GM23338 (cell line): ENCODE measurements around the gene PPP2R2B. TPM values are rescaled to one million over a fixed set of nuclear protein-coding genes. Genes with fewer than 3 reads are reported as not detected.

Experiments
- ATAC-seq: fragments of 200-7000 bp; cut with Tn5 transposase; 3 replicates; pipeline ENCODE4 v1.9.1; 2020
- DNase-seq: peaks from one replicate; pipeline ENCODE4 v3.0.0-alpha.2; 2015; ENCODE audit warnings: low spot score
- H2AFZ ChIP-seq: fragments of 200-600 bp; sonication (generic); 2 replicates; pipeline ENCODE4 v1.8.0; 2016; ENCODE audit warnings: antibody characterized with exemption, mild to moderate bottlenecking, moderate library complexity
- H3F3A ChIP-seq: fragments of 200-600 bp; sonication (generic); replicated peaks from 2 replicates; pipeline ENCODE4 v1.8.0; 2017; ENCODE audit warnings: antibody characterized with exemption, mixed run types, low read depth
- H3K27ac ChIP-seq: fragments of 200-600 bp; sonication (generic); 2 replicates; pipeline ENCODE4 v1.6.1; 2016; ENCODE audit warnings: low read depth
- H3K27me3 ChIP-seq: fragments of 200-600 bp; sonication (generic); 2 replicates; pipeline ENCODE4 v1.8.0; 2016; ENCODE audit warnings: mild to moderate bottlenecking, mixed run types, moderate library complexity; ENCODE audit not compliant: insufficient read depth
- H3K36me3 ChIP-seq: fragments of 200-600 bp; sonication (generic); 2 replicates; pipeline ENCODE4 v1.8.0; 2016; ENCODE audit warnings: mild to moderate bottlenecking; ENCODE audit not compliant: insufficient read depth
- H3K4me1 ChIP-seq: fragments of 200-600 bp; sonication (generic); 2 replicates; pipeline ENCODE4 v1.8.0; 2016; ENCODE audit warnings: mild to moderate bottlenecking, moderate library complexity; ENCODE audit not compliant: insufficient read depth
- H3K4me2 ChIP-seq: fragments of 200-600 bp; sonication (generic); 2 replicates; pipeline ENCODE4 v1.7.1; 2017; ENCODE audit warnings: mixed run types
- H3K4me3 ChIP-seq: fragments of 200-600 bp; sonication (generic); 2 replicates; pipeline ENCODE4 v1.6.1; 2016; ENCODE audit warnings: mixed run types
- H3K79me2 ChIP-seq: fragments of 200-600 bp; sonication (generic); replicated peaks from 2 replicates; pipeline ENCODE4 v1.8.0; 2017; ENCODE audit warnings: mild to moderate bottlenecking; ENCODE audit not compliant: insufficient read depth
- H3K9me2 ChIP-seq: fragments of 200-600 bp; sonication (generic); 2 replicates; pipeline ENCODE4 v1.8.0; 2017; ENCODE audit not compliant: insufficient read depth
- H4K20me1 ChIP-seq: fragments of 200-600 bp; sonication (generic); replicated peaks from 2 replicates; pipeline ENCODE4 v1.8.0; 2017; ENCODE audit warnings: mild to moderate bottlenecking; ENCODE audit not compliant: insufficient read depth
- H3K27ac Mint-ChIP-seq: 2 replicates; pipeline ENCODE4 v1.8.0; 2020; ENCODE audit warnings: inconsistent platforms, mild to moderate bottlenecking, moderate library complexity, mixed read lengths
- H3K27me3 Mint-ChIP-seq: 3 replicates; pipeline ENCODE4 v1.8.0; 2022; ENCODE audit warnings: low read depth, mild to moderate bottlenecking, moderate library complexity, mixed read lengths, inconsistent platforms; ENCODE audit not compliant: insufficient read depth, poor library complexity
- H3K36me3 Mint-ChIP-seq: 3 replicates; pipeline ENCODE4 v1.8.0; 2021; ENCODE audit warnings: low read depth, mild to moderate bottlenecking, inconsistent platforms, moderate library complexity, mixed read lengths
- H3K4me1 Mint-ChIP-seq: 3 replicates; pipeline ENCODE4 v1.8.0; 2020; ENCODE audit warnings: mild to moderate bottlenecking, inconsistent platforms, mixed read lengths
- H3K4me3 Mint-ChIP-seq: 3 replicates; pipeline ENCODE4 v1.8.0; 2021; ENCODE audit warnings: moderate library complexity, mild to moderate bottlenecking, inconsistent platforms, mixed read lengths
- H3K9me3 Mint-ChIP-seq: 3 replicates; pipeline ENCODE4 v1.8.0; 2020; ENCODE audit warnings: moderate library complexity, mild to moderate bottlenecking, inconsistent platforms, mixed read lengths
- ETS1 ChIP-seq: IDR thresholded peaks from 2 replicates; pipeline ENCODE4 v1.6.1; 2016; ENCODE audit warnings: antibody characterized with exemption
- EZH2 ChIP-seq: fragments of 200-600 bp; sonication (generic); IDR thresholded peaks from one replicate; pipeline ENCODE4 v1.8.0; 2017; ENCODE audit warnings: antibody characterized with exemption, mild to moderate bottlenecking, low read depth; ENCODE audit not compliant: unreplicated experiment
- EZH2phosphoT487 ChIP-seq: fragments of 200-600 bp; sonication (generic); IDR thresholded peaks from one replicate; pipeline ENCODE4 v1.8.1; 2018; ENCODE audit warnings: antibody characterized with exemption; ENCODE audit not compliant: unreplicated experiment
- NANOG ChIP-seq: IDR thresholded peaks from 2 replicates; pipeline ENCODE4 v1.6.1; 2016; ENCODE audit warnings: antibody characterized with exemption, borderline replicate concordance
- POLR2AphosphoS5 ChIP-seq: IDR thresholded peaks from 2 replicates; pipeline ENCODE4 v1.6.1; 2016; ENCODE audit warnings: antibody characterized with exemption, low read depth
- STAT1 ChIP-seq: IDR thresholded peaks from one replicate; pipeline ENCODE4 v1.6.1; 2016; ENCODE audit warnings: antibody characterized with exemption; ENCODE audit not compliant: unreplicated experiment
- ZNF114 ChIP-seq: fragments of 250-450 bp; sonication (Bioruptor Pico); IDR thresholded peaks from 2 replicates; pipeline ENCODE4 v1.5.0; 2020; ENCODE audit warnings: mild to moderate bottlenecking, moderate library complexity
- ZNF331 ChIP-seq: fragments of 250-450 bp; sonication (Bioruptor Pico); IDR thresholded peaks from 2 replicates; pipeline ENCODE4 v1.5.0; 2020; ENCODE audit warnings: low read depth, mild to moderate bottlenecking, moderate library complexity
- ZNF462 ChIP-seq: fragments of 250-450 bp; sonication (Bioruptor Pico); IDR thresholded peaks from 2 replicates; pipeline ENCODE4 v1.5.0; 2020; ENCODE audit warnings: mild to moderate bottlenecking, moderate library complexity
- polyA plus RNA-seq: library from polyadenylated mRNA; unstranded; fragments of >200 nt; fragmentation: Nextera tagmentation; extraction: Ambion mirVana; gene quantifications from 2 replicates; pipeline ENCODE4 v1.2.1, GENCODE V29; 2016
- total RNA-seq: library from RNA; depleted of rRNA; stranded (reverse); fragments of >200 nt; shearing (Covaris generic); gene quantifications from 2 replicates; pipeline ENCODE4 v1.2.3, GENCODE V29; 2014
- TF ChIP-seq, protein P1 (sequence below), 2 experiments: fragments of 200-600 bp in 1 of 2; sonication (generic) in 1 of 2; conservative IDR thresholded peaks; 2 replicates each; pipeline versions ENCODE4 v1.5.1 to v1.6.1; 2016 to 2017; ENCODE audit warnings: antibody characterized with exemption in 2 of 2, low read depth in 2 of 2, mild to moderate bottlenecking in 2 of 2, moderate library complexity in 1 of 2

The PPP2R2B gene
- total and polyA plus RNA-seq, 2 experiments from 2014 or later: 21.3 to 33.9 TPM

- no peaks in the 10 kb centered on the region for H3K79me2 ChIP-seq
- H4K20me1 ChIP-seq: no peaks in the 10 kb centered on the region
- Mint-ChIP-seq H3K36me3 (no peaks in the 10 kb centered on the region), H3K27me3 (peaks cover 4% of the 10 kb centered on the region), H3K4me3 (no peak overlapping the region), H3K27ac (no peak overlapping the region), H3K4me1 (peaks cover 34% of the 10 kb centered on the region), H3K9me3 (0 out of 3 replicates have a peak, but pooled peaks cover 4% of the 10 kb centered on the region)
- DNase-seq: no peak
- no peak overlapping the region for H2AFZ ChIP-seq
- H3K4me1 ChIP-seq: peaks cover 32% of the 10 kb centered on the region
- no peak overlapping the region for H3K4me2 ChIP-seq
- no peak overlapping the region for H3K27ac ChIP-seq
- H3F3A ChIP-seq: no peaks in the 10 kb centered on the region
- H3K9me2 ChIP-seq: no peaks in the 10 kb centered on the region
- H3K4me3 ChIP-seq: no peak overlapping the region
- TF ChIP-seq ZNF462 (CRISPR knock-in tag): no peak
- no peak for TF ChIP-seq EZH2phosphoT487
- no peak for TF ChIP-seq ZNF331
- no peak for TF ChIP-seq ETS1
- TF ChIP-seq POLR2AphosphoS5: no peak
- no peak for TF ChIP-seq EZH2
- TF ChIP-seq NANOG: no peak
- TF ChIP-seq, protein P1, sequence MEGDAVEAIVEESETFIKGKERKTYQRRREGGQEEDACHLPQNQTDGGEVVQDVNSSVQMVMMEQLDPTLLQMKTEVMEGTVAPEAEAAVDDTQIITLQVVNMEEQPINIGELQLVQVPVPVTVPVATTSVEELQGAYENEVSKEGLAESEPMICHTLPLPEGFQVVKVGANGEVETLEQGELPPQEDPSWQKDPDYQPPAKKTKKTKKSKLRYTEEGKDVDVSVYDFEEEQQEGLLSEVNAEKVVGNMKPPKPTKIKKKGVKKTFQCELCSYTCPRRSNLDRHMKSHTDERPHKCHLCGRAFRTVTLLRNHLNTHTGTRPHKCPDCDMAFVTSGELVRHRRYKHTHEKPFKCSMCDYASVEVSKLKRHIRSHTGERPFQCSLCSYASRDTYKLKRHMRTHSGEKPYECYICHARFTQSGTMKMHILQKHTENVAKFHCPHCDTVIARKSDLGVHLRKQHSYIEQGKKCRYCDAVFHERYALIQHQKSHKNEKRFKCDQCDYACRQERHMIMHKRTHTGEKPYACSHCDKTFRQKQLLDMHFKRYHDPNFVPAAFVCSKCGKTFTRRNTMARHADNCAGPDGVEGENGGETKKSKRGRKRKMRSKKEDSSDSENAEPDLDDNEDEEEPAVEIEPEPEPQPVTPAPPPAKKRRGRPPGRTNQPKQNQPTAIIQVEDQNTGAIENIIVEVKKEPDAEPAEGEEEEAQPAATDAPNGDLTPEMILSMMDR (conservative IDR thresholded peaks at IDR 0.05; ENCODE audit: low read depth in 2 of 2): no peak
- no peak for TF ChIP-seq STAT1
- TF ChIP-seq ZNF114 (CRISPR knock-in tag): no peak
- no peak for ATAC-seq
- no peaks in the 10 kb centered on the region for H3K27me3 ChIP-seq
- no peaks in the 10 kb centered on the region for H3K36me3 ChIP-seq
Observed at GRCh38 chr5:146891511-146891910, 13.0 kb upstream of the PPP2R2B start.
